ENCODE measurements around the gene MYZAP.

DNA sequence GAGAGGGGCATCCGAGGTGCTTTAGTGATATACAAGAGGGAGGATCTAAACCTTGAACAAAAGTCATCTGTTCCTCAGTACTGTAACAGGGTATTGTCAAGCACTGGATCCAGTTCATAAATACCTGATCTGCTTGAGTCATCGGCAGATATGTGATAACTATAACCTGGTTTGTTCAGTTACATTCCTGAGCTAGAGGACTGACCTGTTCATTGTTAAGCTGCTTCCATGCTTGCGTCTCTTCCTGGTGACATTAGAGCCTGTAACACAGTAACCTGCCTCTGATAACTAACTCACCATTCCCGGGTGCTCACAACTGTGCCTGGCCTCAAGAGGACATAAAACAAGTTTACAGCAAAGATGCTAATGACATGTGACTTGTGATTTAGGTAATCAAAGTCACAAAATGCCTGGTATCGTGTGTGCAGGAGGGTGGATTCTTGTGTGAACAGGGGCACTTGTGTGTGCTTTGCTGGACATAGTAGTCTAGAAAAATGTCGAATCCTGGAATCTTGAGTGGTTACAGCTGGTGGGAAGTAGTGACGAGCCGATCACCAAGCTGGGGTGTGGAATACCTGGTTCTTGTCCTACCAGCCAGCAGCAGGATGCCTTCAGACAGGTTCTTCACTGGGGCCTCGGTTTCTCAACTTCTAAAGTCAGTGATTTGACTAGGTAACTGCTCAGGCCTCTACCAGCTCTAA, 83.9 kb downstream of the MYZAP start:
- TF ChIP-seq, protein P1, sequence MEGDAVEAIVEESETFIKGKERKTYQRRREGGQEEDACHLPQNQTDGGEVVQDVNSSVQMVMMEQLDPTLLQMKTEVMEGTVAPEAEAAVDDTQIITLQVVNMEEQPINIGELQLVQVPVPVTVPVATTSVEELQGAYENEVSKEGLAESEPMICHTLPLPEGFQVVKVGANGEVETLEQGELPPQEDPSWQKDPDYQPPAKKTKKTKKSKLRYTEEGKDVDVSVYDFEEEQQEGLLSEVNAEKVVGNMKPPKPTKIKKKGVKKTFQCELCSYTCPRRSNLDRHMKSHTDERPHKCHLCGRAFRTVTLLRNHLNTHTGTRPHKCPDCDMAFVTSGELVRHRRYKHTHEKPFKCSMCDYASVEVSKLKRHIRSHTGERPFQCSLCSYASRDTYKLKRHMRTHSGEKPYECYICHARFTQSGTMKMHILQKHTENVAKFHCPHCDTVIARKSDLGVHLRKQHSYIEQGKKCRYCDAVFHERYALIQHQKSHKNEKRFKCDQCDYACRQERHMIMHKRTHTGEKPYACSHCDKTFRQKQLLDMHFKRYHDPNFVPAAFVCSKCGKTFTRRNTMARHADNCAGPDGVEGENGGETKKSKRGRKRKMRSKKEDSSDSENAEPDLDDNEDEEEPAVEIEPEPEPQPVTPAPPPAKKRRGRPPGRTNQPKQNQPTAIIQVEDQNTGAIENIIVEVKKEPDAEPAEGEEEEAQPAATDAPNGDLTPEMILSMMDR (IDR thresholded peaks at IDR 0.05; ENCODE audit: control extremely low read depth in 1 of 3, insufficient read depth in 1 of 3, low read depth in 1 of 3, low read length in 3 of 3) = no peak
- TF ChIP-seq CREB1 (IDR thresholded peaks at IDR 0.05) = no peak
- TF ChIP-seq, protein P2, sequence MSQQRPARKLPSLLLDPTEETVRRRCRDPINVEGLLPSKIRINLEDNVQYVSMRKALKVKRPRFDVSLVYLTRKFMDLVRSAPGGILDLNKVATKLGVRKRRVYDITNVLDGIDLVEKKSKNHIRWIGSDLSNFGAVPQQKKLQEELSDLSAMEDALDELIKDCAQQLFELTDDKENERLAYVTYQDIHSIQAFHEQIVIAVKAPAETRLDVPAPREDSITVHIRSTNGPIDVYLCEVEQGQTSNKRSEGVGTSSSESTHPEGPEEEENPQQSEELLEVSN (IDR thresholded peaks at IDR 0.05) = no peak
- TF ChIP-seq TCF12 (IDR thresholded peaks at IDR 0.05; ENCODE audit: low read depth, low read length) = no peak
- no peak for TF ChIP-seq PHF8 (conservative IDR thresholded peaks at IDR 0.05; ENCODE audit: low read depth, low read length)
- TF ChIP-seq TBP (IDR thresholded peaks at IDR 0.05; ENCODE audit: low read depth, low read length) = no peak
- TF ChIP-seq SUZ12 (IDR thresholded peaks at IDR 0.05; ENCODE audit: low read length) = no peak
- no peak for TF ChIP-seq YY1 (IDR thresholded peaks at IDR 0.05; ENCODE audit: low read depth, low read length)
- no peak for TF ChIP-seq SAP30 (IDR thresholded peaks at IDR 0.05; ENCODE audit: insufficient read depth, insufficient replicate concordance, low read length)
- no peak for TF ChIP-seq JUN (IDR thresholded peaks at IDR 0.05; ENCODE audit: low read depth, low read length)
- TF ChIP-seq, protein P3, sequence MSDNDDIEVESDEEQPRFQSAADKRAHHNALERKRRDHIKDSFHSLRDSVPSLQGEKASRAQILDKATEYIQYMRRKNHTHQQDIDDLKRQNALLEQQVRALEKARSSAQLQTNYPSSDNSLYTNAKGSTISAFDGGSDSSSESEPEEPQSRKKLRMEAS (IDR thresholded peaks at IDR 0.05) = no peak

Data from H1 (cell line).